Skeletal muscle satellite cell (primary cell): Measurements from ENCODE around the gene PPA2.
"Not testable (repeated sequence)": the region's sequence is repeated elsewhere in the genome, so short reads cannot be mapped to it uniquely, and the experiment has no call there.

ENCODE experiments used
- H3K27me3 ChIP-seq: 2 replicates; pipeline ENCODE4 v1.7.0; 2013; ENCODE audit warnings: low read length; ENCODE audit not compliant: control insufficient read depth, insufficient read depth
- H3K36me3 ChIP-seq: 2 replicates; pipeline ENCODE4 v1.7.0; 2013; ENCODE audit warnings: mild to moderate bottlenecking, control low read depth, low read length; ENCODE audit not compliant: insufficient read depth
- H3K4me1 ChIP-seq: 2 replicates; pipeline ENCODE4 v1.7.0; 2013; ENCODE audit warnings: low read length; ENCODE audit not compliant: control insufficient read depth, insufficient read depth
- H3K4me2 ChIP-seq: 2 replicates; pipeline ENCODE4 v1.7.0; 2013; ENCODE audit warnings: mild to moderate bottlenecking, low read length
- H3K4me3 ChIP-seq: 2 replicates; pipeline ENCODE4 v1.7.0; 2013; ENCODE audit warnings: low read length
- H3K9ac ChIP-seq: 2 replicates; pipeline ENCODE4 v1.7.0; 2013; ENCODE audit warnings: mild to moderate bottlenecking, low read depth, low read length, moderate library complexity
- H3K9me3 ChIP-seq: replicated peaks from 2 replicates; pipeline ENCODE4 v1.7.0; 2013; ENCODE audit warnings: mild to moderate bottlenecking, control low read depth, low read length

The PPA2 gene

GRCh38 chr4:105426187-105426897, 47.5 kb downstream of the PPA2 start:
- Histone ChIP-seq H3K36me3 (peaks cover 10% of the 10 kb centered on the region), H3K4me3 (no peak overlapping the region), H3K9ac (no peak overlapping the region), H3K27me3 (no peaks in the 10 kb centered on the region), H3K4me1 (no peaks in the 10 kb centered on the region), H3K9me3 (no peaks in the 10 kb centered on the region), H3K4me2 (no peak overlapping the region)

DNA sequence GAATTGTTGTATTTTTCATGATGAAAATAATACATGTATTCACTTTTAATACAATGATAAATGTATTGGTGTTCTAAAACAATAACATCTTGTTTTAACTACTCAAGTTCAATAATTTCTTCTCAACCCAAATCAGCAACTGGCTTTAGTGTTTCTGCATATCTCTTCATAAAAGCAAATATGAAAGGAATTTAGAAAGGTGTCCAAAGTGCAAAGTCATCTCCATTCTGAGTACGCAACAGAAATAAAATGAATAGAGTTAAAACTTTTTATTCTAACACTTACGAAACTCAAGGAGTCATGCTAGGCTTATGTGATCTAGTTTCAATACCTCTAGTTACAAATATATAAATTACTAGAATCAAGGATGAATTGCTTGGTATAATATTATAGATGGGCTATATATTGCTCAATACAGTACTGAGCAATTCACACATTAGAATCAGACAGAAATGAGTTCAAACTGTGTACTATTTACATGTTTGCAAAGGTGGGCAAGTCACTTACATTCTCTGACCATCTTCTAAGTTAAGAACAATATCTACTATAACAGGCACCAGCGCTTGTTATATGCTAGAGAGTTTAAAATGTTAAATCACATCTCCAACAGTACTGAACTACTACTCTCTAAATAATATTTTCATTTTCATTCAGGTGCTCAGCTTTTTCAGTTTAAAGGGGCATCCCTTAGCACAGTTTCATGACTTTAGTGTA, 51.5 kb downstream of the PPA2 start:
- Histone ChIP-seq H3K4me3 (no peak overlapping the region), H3K27me3 (no peaks in the 10 kb centered on the region), H3K9me3 (no peaks in the 10 kb centered on the region), H3K9ac (no peak overlapping the region), H3K36me3 (peaks cover 10% of the 10 kb centered on the region), H3K4me1 (no peaks in the 10 kb centered on the region), H3K4me2 (no peak overlapping the region)

- Histone ChIP-seq H3K4me2 (no peak overlapping the region), H3K36me3 (peaks cover 3% of the 10 kb centered on the region), H3K9ac (no peak overlapping the region), H3K4me3 (no peak overlapping the region), H3K27me3 (no peaks in the 10 kb centered on the region), H3K4me1 (no peaks in the 10 kb centered on the region), H3K9me3 (no peaks in the 10 kb centered on the region)
These were observed 56.2 kb downstream of the PPA2 start for GRCh38 chr4:105417624-105418023.

- Histone ChIP-seq H3K9ac (no peak overlapping the region), H3K9me3 (no peaks in the 10 kb centered on the region), H3K4me2 (no peak overlapping the region), H3K27me3 (no peaks in the 10 kb centered on the region), H3K4me1 (no peaks in the 10 kb centered on the region), H3K4me3 (no peak overlapping the region), H3K36me3 (no peaks in the 10 kb centered on the region)
These were observed 58.5 kb downstream of the PPA2 start for GRCh38 chr4:105415281-105415744.

DNA sequence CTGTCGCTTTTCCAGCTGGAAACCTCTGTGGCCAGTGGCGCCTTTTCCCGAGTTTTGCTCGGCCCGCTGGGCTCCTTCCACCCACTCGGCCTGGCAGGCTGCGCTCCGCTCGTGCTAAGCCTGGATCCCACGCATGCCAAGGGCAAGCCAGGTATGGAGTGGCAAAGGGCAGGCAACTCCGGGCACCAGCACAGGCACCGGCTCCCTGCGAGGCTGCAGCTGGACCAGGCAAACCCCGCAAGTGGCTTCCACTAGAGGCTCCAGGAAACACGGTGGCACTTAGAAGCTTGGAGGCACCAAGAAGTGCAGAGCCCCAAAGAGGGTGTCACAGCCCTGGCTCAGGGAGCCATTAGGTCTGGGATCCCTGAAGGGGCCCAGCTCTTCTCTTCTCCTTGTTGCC, 59.5 kb downstream of the PPA2 start:
- H3K4me2 ChIP-seq: no peak overlapping the region
- no peaks in the 10 kb centered on the region for H3K36me3 ChIP-seq
- H3K4me3 ChIP-seq: no peak overlapping the region
- H3K27me3 ChIP-seq: no peaks in the 10 kb centered on the region
- no peak overlapping the region for H3K9ac ChIP-seq
- no peaks in the 10 kb centered on the region for H3K4me1 ChIP-seq
- no peaks in the 10 kb centered on the region for H3K9me3 ChIP-seq

DNA sequence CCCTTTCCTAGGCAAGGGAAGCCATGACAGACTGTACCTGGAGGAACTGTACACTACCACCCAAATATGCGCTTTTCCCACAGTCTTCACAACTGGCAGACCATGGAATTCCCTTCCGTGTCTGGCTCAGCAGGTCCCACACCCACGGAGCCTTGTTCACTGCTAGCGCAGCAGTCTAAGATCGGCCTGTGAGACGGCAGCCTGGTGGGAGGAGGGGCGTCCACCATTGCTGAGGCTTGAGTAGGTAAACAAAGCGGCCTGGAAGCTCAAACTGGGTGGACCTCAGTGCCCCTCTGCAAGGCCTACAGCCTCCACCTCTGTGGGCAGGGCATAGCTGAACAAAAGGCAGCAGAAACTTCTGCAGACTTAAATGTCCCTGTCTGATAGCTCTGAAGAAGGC, 64.7 kb downstream of the PPA2 start:
- H3K9ac ChIP-seq, H3K4me3 ChIP-seq, H3K27me3 ChIP-seq, H3K4me2 ChIP-seq, H3K36me3 ChIP-seq, H3K4me1 ChIP-seq, H3K9me3 ChIP-seq: not testable (repeated sequence)

DNA sequence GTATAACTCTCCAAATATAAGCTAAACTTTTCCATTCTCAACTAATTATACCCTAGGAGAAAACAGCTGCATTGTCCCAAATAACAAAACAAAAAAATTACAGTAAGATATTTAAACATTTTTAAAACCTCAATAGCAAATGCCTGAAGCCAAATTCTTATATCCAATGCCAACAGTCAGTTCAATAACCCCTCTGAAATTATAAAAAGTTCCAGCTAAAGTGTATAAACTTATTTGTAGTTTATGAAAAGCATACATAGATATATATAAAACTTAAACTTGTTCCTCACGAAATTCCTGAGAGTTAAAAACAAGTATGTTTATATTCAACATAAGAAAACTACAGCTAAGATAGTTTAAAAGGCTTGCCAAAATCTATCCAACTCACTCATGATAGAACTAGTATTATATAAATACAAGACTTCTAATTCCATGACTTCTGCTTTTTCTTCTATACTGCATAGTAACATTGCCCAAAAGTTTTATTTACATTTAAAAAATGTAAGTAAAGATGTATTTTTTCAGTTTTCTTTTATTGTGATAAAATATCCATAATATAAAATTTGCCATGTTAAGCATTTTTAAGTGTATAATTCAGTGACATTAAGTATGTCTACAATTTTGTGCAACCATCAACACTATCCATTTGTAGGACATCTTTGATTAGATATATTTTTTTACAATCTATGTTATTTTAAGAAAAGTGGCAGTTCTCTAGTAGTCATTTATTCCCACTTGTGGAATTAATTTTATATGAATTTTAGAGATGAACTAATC, 72.8 kb downstream of the PPA2 start:
- no peaks in the 10 kb centered on the region for H3K9me3 ChIP-seq
- no peak overlapping the region for H3K4me3 ChIP-seq
- peaks cover 12% of the 10 kb centered on the region for H3K4me1 ChIP-seq
- H3K36me3 ChIP-seq: no peaks in the 10 kb centered on the region
- no peak overlapping the region for H3K9ac ChIP-seq
- H3K4me2 ChIP-seq: no peak overlapping the region
- no peaks in the 10 kb centered on the region for H3K27me3 ChIP-seq

DNA sequence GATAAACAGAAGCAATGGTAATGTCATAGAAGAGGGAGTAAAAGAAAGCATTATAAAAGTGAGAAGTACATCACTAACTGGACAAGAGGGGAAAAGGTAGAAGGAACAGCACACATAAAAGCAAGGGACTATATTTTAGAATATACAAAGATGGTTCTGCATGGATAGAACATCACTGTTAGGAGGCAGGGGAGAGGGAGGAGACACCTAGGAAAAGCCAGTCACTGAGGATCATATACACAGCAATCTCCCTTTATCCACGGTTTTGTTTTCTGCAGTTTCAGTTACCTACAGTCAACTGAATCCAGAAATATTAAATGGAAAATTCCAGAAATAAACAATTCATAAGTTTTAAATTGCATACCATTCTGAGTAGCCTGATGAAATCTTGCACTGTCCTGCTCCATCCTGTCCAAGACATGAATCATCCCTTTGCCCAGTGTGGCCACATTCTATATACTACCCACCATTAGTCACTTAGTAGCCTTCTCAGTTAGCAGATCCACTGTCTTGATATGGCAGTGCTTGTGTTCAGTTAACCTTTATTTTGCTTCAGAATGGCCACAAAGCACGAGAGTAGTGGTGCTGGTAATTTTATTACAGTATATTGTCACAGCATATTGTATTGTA, 74.2 kb downstream of the PPA2 start:
- H3K27me3 ChIP-seq: no peaks in the 10 kb centered on the region
- H3K36me3 ChIP-seq: no peaks in the 10 kb centered on the region
- peak overlapping the region; percentile 30 for H3K4me2 ChIP-seq
- peaks cover 12% of the 10 kb centered on the region for H3K4me1 ChIP-seq
- no peaks in the 10 kb centered on the region for H3K9me3 ChIP-seq
- no peak overlapping the region for H3K4me3 ChIP-seq
- H3K9ac ChIP-seq: no peak overlapping the region

- Histone ChIP-seq H3K9ac (no peak overlapping the region), H3K4me2 (no peak overlapping the region), H3K4me1 (no peaks in the 10 kb centered on the region), H3K27me3 (no peaks in the 10 kb centered on the region), H3K4me3 (no peak overlapping the region), H3K9me3 (no peaks in the 10 kb centered on the region), H3K36me3 (peaks cover 4% of the 10 kb centered on the region)
These were observed 81.0 kb downstream of the PPA2 start for GRCh38 chr4:105392858-105393257.

DNA sequence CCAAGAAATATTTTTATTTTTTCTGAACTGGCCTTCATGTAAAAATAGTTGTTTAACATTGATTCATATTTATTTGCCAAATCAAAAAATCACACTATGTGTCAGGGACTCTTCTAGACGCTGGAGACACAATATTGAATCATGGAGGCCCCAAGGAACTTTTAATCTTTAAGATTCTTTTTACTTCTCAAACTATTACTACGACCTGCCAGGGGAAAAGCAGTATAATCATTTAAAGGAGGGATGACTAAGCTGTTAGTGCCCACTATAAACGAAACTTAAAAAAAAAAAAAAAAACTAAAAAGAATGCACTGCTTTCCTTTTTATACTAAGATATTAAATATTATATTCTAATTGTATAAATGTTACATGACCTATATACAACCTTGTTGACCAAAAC, 84.7 kb downstream of the PPA2 start:
- Histone ChIP-seq H3K27me3 (no peaks in the 10 kb centered on the region), H3K36me3 (peaks cover 11% of the 10 kb centered on the region), H3K4me2 (no peak overlapping the region), H3K4me1 (no peaks in the 10 kb centered on the region), H3K9me3 (no peaks in the 10 kb centered on the region), H3K9ac (no peak overlapping the region), H3K4me3 (no peak overlapping the region)

DNA sequence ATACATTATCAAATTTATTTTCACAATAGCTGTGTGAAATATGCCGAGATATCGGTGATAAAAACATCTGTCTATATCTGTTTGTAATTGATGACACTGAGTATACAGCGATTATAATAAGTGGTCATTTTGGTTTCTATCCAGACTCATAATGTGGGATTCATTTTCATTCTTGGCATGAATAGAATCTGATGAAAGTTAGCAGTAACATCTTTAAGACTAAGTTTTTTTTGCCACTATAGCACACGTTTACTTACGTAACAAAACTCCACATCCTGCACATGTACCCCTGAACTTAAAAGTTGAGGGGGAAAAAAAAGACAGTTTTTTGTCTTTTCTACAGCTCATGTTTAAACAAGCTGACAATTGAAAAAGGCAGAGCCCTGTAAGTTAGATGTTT, 86.4 kb downstream of the PPA2 start:
- Histone ChIP-seq H3K36me3 (peaks cover 7% of the 10 kb centered on the region), H3K4me1 (no peaks in the 10 kb centered on the region), H3K4me3 (no peak overlapping the region), H3K27me3 (no peaks in the 10 kb centered on the region), H3K4me2 (no peak overlapping the region), H3K9me3 (no peaks in the 10 kb centered on the region), H3K9ac (no peak overlapping the region)
